GM21786 (cell line): ENCODE measurements around the gene MTHFSD.

Experiments used
- ATAC-seq: cut with Tn5 transposase; IDR thresholded peaks from one replicate; pipeline ENCODE4 v1.9.1; 2021; ENCODE audit not compliant: unreplicated experiment

MTHFSD gene

GRCh38 chr16:86504315-86505184 lies 50.5 kb downstream of the MTHFSD start:
- ATAC-seq: no peak

- ATAC-seq: no peak
These were observed 51.2 kb downstream of the MTHFSD start for GRCh38 chr16:86503830-86504229.

GRCh38 chr16:86502856-86503748 lies 51.9 kb downstream of the MTHFSD start:
- ATAC-seq: no peak

- ATAC-seq: no peak
These were observed 52.8 kb downstream of the MTHFSD start for GRCh38 chr16:86501989-86502855.

GRCh38 chr16:86500708-86501510 lies 54.1 kb downstream of the MTHFSD start:
- ATAC-seq: no peak

GRCh38 chr16:86499889-86500707 lies 54.9 kb downstream of the MTHFSD start:
- ATAC-seq: no peak

GRCh38 chr16:86499440-86499786 lies 55.6 kb downstream of the MTHFSD start:
- no peak for ATAC-seq

GRCh38 chr16:86498671-86499439 lies 56.2 kb downstream of the MTHFSD start:
- no peak for ATAC-seq

- no peak for ATAC-seq
These were observed 56.8 kb downstream of the MTHFSD start for GRCh38 chr16:86498155-86498670.

- no peak for ATAC-seq
These were observed 57.4 kb downstream of the MTHFSD start for GRCh38 chr16:86497551-86498021.

GRCh38 chr16:86496929-86497461 lies 58.0 kb downstream of the MTHFSD start:
- ATAC-seq: no peak

GRCh38 chr16:86496262-86496928 lies 58.6 kb downstream of the MTHFSD start:
- no peak for ATAC-seq

- ATAC-seq: no peak
These were observed 59.2 kb downstream of the MTHFSD start for GRCh38 chr16:86495756-86496261.

- no peak for ATAC-seq
These were observed 59.7 kb downstream of the MTHFSD start for GRCh38 chr16:86495357-86495701.

- ATAC-seq: no peak
These were observed 60.3 kb downstream of the MTHFSD start for GRCh38 chr16:86494565-86495356.

- ATAC-seq: no peak
These were observed 60.9 kb downstream of the MTHFSD start for GRCh38 chr16:86494039-86494564.
